Epithelial cell of prostate (primary cell): ENCODE data around the gene POLR2B.
"Not testable (repeated sequence)": the region's sequence is repeated elsewhere in the genome, so short reads cannot be mapped to it uniquely, and the experiment has no call there.

Experiments used
- DNase-seq: peaks from one replicate; pipeline ENCODE4 v3.0.0-alpha.2; 2011; ENCODE audit warnings: low read depth, low spot score
- H3K27ac ChIP-seq: fragments of 450-650 bp; 2 replicates; pipeline ENCODE4 v1.5.1; 2017; ENCODE audit warnings: mild to moderate bottlenecking

Gene POLR2B

DNA sequence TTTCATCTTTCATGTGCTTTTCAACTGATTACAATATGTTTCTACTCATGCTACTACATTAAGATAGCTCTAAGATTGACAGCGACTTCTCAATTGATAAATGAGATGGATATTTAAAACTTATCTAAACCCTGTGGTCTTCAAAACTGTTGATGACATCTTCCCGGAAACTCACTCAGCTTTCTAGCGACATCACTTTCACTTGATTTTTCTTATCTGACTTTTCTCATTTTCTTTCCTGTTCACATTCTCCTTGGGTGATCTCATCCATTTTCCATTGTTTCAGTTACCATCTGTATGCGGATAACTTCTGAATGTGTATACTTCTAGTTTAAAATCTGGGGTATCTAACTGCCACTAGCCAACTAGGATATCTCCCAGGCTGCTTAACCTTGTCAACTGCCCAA, 3.1 kb downstream of the POLR2B start:
- no peak overlapping the region for H3K27ac ChIP-seq
- DNase-seq, result no peak

DNA sequence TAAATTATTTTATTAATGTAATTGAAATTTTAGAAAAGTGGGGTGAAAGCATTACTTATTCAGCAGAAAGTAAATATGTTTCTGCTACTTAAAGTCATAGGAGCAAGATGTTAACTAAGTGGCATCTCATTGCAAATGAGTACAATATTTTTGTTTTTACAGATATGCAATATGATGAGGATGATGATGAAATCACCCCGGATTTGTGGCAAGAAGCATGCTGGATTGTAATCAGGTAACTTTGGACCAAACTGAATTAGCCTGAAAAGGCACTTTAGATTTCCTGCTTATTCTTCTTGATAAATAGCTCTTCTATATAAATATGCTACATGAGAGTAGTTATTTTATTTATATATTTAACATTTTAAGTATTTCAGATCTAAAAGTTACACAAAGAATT, 7.5 kb downstream of the POLR2B start:
- no peak for DNase-seq
- H3K27ac ChIP-seq, result no peak overlapping the region

GRCh38 chr4:56986952-56987351, 8.3 kb downstream of the POLR2B start:
- DNase-seq, result no peak
- H3K27ac ChIP-seq, result no peak overlapping the region

DNA sequence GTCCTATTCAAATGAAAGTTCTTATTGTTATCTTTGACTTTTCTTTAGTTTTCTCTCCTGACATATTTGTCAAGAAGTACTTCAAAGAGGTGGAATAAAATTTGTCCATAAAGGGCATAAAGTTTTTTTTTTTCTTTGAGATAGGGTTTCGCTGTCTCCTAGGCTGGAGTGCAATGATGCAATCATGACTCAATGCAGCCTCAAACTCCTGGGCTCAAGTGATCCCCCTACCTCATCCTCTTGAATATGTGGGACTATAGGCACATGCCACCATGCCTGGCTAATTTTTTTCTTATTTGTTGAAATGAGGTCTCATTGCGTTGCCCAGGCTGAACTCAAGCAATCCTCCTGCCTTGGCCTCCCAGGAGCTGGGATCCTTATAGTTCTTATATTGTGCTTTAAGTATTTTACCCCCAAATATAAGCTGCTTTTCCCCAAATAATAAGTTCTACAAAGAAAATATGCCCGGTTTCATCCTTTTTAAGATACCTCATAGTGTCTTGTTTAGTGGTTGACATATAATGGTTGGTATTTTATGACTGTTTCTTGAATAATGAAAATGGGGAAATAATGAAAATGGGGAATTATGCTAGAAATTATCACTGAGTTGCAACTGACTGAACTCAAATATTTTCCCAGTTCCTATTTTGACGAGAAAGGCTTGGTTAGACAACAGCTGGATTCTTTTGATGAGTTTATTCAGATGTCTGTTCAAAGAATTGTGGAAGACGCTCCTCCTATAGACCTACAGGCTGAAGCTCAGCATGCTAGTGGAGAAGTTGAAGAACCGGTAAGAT, 11.6 kb downstream of the POLR2B start:
- H3K27ac ChIP-seq, result peak overlapping the region; percentile 6
- no peak for DNase-seq

GRCh38 chr4:56995525-56995924, 16.8 kb downstream of the POLR2B start:
- H3K27ac ChIP-seq, result peak overlapping the region; percentile 4
- DNase-seq, result peak; percentile 18

DNA sequence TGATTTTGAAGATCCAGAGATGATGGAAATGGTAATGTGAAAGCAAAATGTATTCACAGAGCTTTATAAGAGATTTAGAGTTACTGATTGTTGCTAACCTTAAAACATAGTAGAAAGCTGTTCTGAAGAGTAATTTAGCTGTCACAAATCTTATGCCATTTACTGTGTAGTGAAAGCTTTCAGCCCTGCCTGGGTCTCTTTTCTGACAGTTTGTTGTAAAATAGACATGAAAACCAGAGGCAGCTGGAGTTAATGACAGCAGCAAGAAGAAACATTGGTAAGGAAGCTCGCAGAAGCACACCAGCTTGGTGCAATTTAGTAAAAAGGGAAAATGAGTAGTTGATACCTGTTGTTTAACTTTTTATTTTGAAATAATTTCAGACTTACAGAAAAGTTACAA, 21.1 kb downstream of the POLR2B start:
- H3K27ac ChIP-seq, result no peak overlapping the region
- no peak for DNase-seq

GRCh38 chr4:57013543-57014120, 34.9 kb downstream of the POLR2B start:
- H3K27ac ChIP-seq, result no peak overlapping the region
- no peak for DNase-seq

- peak overlapping the region; percentile 79 for H3K27ac ChIP-seq
- DNase-seq, result no peak
Observed at GRCh38 chr4:57018980-57019379, 40.3 kb downstream of the POLR2B start.

DNA sequence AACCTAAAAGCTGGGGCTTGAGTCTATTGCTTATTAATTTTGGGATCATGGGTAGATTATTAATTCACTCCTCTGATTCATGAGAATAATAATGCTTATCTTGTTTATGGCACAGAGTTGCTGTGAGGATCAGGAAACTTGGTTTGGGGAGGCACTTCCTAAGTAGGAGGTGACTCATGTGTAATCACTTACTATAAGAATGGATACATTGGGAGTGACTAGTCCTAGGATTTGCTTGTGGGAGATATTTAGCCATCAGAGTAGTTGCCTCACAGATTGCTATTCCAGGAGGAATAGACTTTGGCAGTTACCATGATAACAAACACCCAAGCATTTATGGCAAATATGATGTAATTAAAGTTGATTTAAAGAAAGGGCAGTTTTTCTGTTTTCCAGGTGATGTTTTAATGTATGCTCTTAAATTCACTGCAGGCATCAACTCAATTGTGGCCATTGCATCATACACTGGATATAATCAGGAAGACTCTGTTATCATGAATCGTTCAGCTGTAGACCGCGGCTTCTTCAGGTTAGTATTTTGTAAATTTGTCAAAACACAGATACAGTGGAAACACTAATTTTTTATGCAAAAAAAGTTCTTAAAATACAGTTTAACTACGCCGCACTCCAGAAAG, 41.9 kb downstream of the POLR2B start:
- peak; percentile 49 for DNase-seq
- H3K27ac ChIP-seq, result peak overlapping the region; percentile 79

GRCh38 chr4:57023104-57023503, 44.4 kb downstream of the POLR2B start:
- peak; percentile 75 for DNase-seq
- peak overlapping the region; percentile 79 for H3K27ac ChIP-seq

DNA sequence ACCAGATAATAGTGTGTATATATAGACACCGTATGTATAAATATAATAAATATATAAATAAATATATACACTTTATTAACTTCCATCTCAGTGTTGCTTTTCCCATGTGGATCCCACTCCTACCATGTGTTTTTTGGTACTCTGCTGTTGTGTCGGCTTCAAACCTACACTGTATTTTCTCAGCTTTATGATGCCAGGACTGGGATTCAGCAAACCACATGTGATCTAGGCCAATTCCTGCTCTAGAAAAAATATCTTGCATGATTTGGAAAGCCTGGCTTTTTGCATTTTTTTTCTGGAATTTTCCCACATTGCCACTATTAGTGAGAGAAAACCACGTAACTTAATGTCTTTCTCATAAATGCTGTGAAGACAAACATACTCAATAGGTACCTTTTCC, 55.8 kb downstream of the POLR2B start:
- H3K27ac ChIP-seq, result no peak overlapping the region
- DNase-seq, result no peak

- no peak for DNase-seq
- H3K27ac ChIP-seq, result no peak overlapping the region
Observed at GRCh38 chr4:57037982-57038604, 59.4 kb downstream of the POLR2B start.

GRCh38 chr4:57039345-57039744, 60.6 kb downstream of the POLR2B start:
- H3K27ac ChIP-seq, result no peak overlapping the region
- no peak for DNase-seq

DNA sequence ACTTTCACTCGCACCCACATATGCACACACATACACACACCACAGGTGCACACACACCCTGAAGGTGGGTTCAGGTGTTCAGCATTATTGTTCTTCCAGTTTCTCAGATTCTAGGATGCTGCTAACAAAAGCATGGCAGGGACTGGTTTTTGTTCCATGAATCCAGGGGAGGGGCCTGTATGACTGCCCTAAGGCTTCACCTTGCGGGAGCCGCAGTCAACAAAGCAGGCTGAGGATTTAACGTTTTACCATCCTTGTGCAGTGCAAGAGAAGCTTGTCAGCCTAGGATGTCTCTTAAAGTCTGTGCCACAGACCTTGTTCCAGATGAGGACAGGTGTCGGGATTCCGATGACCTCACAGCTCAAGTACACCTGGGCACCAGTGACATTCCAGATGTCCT, 61.8 kb downstream of the POLR2B start:
- no peak for DNase-seq
- no peak overlapping the region for H3K27ac ChIP-seq

- no peak for DNase-seq
- H3K27ac ChIP-seq, result no peak overlapping the region
Observed at GRCh38 chr4:57041020-57041419, 62.3 kb downstream of the POLR2B start.

DNA sequence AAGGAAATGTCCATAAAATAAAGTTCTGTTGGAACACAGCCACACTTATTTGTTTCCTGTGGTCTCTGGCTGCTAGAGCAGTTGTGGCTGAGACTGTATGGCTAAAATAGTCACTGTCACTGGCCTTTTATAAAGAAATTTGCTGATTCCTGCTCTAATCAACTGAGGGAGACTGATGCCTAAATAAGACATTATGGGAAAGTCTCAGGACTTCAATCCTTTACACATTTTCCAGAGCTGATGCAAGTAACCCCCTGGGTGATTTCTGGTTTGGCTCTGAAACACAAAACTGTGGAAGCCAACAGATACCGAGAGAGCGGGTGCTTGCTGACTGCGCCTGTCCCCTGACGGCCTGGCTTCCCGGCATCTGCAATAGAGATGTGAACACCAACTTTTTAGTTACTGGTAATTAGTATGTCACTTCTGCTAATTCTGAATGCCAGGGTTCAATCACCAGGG, 64.0 kb downstream of the POLR2B start:
- no peak overlapping the region for H3K27ac ChIP-seq
- no peak for DNase-seq

DNA sequence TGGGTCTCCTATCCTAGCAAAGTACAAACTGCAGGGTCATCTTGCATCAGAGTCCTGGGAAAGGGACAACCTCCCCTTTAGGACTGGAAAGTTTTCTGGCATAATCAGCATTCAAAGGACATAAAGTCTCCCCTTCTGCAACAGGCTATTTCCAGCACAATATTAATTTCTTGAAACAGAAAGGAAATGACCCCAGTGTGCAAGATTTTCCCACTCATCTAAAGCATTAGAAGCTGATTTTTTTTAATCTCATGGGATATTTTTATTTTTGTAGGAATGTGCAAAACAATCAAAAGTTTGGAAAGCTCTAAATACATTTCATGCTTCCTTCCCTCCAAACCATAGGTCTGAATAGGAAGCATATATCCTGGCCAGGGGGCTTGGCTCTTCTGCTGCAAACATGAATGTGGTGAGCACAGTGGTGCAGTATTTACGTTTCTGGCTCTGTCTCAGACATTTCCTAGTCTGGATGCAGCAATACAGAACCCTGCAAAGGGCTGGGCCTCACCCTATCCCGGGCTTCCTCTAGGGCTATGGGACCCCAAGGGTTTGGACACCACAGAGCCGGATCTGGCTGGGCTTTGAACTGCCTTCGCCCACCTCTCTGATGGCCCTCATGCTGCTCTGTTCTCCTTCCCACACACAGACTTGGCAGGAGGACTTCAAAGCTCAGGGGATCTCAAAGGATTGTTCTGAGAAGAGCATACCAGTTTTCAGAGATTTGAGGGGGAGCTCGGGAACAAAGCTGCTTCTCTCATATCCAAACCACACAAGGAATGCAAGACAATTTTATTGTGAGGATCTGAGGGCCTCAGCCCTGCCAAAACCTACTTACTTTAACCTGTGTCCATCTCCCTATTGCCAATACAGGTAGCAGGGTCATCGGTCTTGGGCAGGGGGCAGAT, 64.9 kb downstream of the POLR2B start:
- no peak for DNase-seq
- H3K27ac ChIP-seq, result no peak overlapping the region

- H3K27ac ChIP-seq, result no peak overlapping the region
- no peak for DNase-seq
Observed at GRCh38 chr4:57044279-57044678, 65.6 kb downstream of the POLR2B start.

DNA sequence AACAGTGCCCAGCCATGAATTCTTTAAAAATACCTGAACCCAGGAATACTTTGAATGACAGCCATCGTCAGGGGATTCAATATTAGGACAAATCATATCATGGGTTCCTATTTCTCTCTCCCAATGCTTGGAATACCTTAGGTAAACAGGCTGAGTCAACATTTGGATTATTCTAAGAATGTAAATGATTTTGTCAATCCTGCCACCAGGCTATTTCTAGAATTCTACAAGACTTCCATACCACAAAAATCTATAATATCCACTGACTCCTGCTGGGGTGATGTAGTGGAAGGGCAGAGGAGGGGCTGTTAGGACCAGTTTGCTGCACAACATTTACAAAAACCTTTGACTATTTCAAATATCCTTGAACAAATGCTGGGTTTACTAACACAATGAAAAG, 66.3 kb downstream of the POLR2B start:
- no peak overlapping the region for H3K27ac ChIP-seq
- no peak for DNase-seq

- not testable (repeated sequence) for DNase-seq, H3K27ac ChIP-seq
Observed at GRCh38 chr4:57047046-57047445, 68.3 kb downstream of the POLR2B start.
